NCI-H128 (cell line): Measurements from ENCODE around the gene RAPGEF2.
"Not testable (repeated sequence)": the region's sequence is repeated elsewhere in the genome, so short reads cannot be mapped to it uniquely, and the experiment has no call there.

Source experiments
- DNase-seq: peaks from one replicate; lab custom pipeline; 2025; ENCODE audit not compliant: unreplicated experiment; lab: John Stamatoyannopoulos, UW

RAPGEF2 gene

GRCh38 chr4:159297091-159297490 lies 194.2 kb downstream of the RAPGEF2 start:
- no peak for DNase-seq

DNA sequence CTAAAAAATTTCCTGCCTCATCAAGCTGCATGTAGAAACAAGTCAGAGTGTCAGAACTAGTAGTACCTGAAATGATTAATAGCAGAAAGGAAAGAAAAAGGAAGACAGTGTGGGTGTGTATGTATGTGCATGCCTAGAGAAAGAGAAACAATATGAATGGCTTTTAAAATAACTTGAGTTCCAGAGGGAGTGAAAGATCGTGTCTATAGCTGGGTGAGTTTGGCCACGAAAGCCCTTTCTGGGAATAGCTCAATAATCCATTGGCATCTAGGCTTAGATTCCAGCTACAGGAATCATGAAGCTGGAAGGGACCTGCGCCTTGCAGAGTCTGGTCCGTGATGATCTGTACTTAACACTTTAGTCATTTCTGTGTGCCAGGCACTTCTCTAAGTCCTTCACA lies 195.6 kb downstream of the RAPGEF2 start:
- no peak for DNase-seq

DNA sequence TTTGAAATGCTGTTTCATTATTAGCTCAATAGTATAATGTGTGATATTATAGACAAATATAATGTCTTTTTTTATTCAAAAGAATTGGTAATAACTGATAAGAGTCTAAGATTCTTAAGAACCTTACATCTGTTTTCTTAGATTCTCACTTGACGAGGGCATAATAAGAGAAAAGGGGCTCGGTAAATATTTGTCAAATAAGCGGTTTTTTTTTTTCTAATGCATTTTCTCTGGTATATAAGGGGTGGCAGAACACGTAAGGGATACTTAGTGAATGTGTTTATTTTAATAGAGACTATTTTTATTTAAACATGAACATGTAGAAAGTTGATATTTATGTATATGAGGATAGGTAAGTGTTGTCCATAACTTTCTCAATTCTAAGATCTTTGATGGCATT lies 200.6 kb downstream of the RAPGEF2 start:
- DNase-seq = no peak

- no peak for DNase-seq
Observed at GRCh38 chr4:159305129-159305528, 202.2 kb downstream of the RAPGEF2 start.

- no peak for DNase-seq
Observed at GRCh38 chr4:159307929-159308328, 205.1 kb downstream of the RAPGEF2 start.

- no peak for DNase-seq
Observed at GRCh38 chr4:159308566-159309340, 205.9 kb downstream of the RAPGEF2 start.

- no peak for DNase-seq
Observed at GRCh38 chr4:159312236-159312635, 209.4 kb downstream of the RAPGEF2 start.

DNA sequence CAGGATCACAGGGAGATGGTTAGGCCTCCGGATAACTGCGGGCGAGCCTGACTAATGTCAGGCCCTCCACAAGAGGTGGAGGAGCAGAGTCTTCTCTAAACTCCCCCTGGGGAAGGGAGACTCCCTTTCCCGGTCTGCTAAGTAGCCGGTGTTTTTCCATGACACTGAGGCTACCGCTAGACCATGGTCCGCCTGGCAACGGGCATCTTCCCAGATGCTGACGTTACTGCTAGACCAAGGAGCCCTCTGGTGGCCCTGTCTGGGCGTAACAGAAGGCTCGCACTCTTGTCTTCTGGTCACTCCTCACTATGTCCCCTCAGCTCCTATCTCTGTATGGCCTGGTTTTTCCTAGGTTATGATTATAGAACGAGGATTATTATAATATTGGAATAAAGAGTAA lies 213.0 kb downstream of the RAPGEF2 start:
- DNase-seq = not testable (repeated sequence)

DNA sequence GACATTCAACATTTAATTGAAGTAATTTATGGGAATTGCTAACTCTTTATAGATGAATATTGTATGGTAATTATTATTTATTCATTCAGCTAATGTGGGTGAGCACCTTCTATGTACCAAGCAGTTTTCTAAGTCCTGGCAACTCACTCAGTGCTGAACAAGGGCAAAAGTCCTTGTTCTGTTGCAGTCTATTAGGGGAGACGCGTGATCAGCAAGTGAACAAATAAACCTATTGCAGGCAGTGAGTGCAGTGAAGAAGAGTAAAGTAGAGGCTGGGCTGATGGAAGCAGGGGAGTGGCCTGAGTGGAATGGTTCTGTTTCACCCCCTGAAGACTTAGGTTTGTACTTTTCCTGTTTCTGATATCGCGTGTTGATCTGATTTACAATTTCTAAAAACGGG lies 214.3 kb downstream of the RAPGEF2 start:
- no peak for DNase-seq

- DNase-seq = no peak
Observed at GRCh38 chr4:159319027-159319426, 216.1 kb downstream of the RAPGEF2 start.

GRCh38 chr4:159326480-159326879 lies 223.6 kb downstream of the RAPGEF2 start:
- no peak for DNase-seq

- no peak for DNase-seq
Observed at GRCh38 chr4:159328766-159329165, 225.9 kb downstream of the RAPGEF2 start.

GRCh38 chr4:159334461-159334860 lies 231.6 kb downstream of the RAPGEF2 start:
- no peak for DNase-seq

DNA sequence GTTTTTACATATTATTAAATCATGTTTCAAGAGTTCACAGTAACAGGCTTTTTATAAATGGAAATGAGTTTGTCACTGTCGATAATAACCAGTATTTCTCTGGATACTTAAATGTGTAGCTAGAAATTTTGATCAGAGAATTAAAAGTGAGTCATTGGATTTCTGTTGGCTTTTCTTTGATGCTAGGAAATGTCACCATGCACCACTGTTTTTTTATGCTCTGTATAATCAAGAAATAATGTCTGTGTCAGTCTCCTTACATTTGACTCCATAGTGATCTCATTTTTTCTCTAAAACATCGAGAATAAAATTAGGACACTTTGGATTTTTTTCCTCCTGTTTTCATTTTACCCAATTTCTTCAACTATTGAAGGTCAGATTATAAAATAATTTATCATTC lies 234.2 kb downstream of the RAPGEF2 start:
- DNase-seq = no peak

DNA sequence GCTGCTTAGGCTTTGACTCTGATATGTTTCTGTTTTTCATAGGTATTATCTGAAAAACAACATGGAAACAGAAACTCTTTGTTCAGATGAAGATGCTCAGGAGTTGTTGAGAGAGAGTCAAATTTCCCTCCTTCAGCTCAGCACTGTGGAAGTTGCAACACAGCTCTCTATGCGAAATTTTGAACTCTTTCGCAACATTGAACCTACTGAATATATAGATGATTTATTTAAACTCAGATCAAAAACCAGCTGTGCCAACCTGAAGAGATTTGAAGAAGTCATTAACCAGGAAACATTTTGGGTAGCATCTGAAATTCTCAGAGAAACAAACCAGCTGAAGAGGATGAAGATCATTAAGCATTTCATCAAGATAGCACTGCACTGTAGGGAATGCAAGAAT lies 238.6 kb downstream of the RAPGEF2 start:
- DNase-seq = no peak

DNA sequence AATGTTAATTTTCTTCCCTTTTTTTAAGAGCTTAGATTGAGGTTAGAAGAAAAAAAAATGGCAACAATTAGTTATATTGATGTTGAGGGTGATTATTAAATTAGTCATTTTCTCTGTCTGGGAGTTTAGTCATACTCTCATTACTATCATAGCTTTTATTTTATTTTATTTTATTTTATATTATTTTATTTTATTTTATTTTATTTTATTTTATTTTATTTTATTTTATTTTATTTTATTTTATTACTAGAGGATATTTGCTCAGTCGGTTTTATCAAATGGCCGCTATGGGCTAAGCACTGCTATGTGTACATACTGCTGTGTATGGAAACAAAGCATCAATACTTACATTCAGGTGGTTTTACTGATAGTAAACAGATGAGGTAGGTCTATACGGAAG lies 239.5 kb downstream of the RAPGEF2 start:
- no peak for DNase-seq

DNA sequence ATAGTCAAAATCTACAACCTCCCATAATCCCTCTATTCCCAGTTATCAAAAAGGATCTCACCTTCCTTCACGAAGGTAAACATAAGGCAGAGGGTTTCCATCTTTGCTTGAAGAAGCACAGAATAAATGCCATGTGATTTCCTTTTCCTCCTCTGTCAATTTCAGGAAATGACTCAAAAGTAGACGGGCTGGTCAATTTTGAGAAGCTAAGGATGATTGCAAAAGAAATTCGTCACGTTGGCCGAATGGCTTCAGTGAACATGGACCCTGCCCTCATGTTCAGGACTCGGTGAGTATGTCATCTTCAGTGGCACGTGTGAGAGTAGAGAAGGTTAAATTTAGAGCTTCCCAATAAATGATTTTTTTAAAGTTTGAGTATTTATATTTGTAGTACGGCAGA lies 240.2 kb downstream of the RAPGEF2 start:
- no peak for DNase-seq

- no peak for DNase-seq
Observed at GRCh38 chr4:159344877-159345276, 242.0 kb downstream of the RAPGEF2 start.

GRCh38 chr4:159346681-159347080 lies 243.8 kb downstream of the RAPGEF2 start:
- no peak for DNase-seq

GRCh38 chr4:159347813-159348212 lies 244.9 kb downstream of the RAPGEF2 start:
- DNase-seq = no peak

- DNase-seq = no peak
Observed at GRCh38 chr4:159349332-159349731, 246.5 kb downstream of the RAPGEF2 start.

GRCh38 chr4:159352609-159353008 lies 249.7 kb downstream of the RAPGEF2 start:
- no peak for DNase-seq

DNA sequence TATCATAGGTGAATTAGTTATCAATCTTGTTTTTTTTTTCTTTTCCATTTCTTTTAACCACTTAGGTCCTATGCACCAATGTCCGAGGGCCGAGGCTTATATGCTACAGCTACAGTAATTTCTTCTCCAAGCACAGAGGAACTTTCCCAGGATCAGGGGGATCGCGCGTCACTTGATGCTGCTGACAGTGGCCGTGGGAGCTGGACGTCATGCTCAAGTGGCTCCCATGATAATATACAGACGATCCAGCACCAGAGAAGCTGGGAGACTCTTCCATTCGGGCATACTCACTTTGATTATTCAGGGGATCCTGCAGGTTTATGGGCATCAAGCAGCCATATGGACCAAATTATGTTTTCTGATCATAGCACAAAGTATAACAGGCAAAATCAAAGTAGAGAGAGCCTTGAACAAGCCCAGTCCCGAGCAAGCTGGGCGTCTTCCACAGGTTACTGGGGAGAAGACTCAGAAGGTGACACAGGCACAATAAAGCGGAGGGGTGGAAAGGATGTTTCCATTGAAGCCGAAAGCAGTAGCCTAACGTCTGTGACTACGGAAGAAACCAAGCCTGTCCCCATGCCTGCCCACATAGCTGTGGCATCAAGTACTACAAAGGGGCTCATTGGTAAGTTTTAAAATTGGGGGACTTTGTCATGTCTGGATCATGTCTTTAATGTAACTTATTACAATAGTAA lies 250.7 kb downstream of the RAPGEF2 start:
- no peak for DNase-seq
